Measurements from ENCODE around the gene COA4. TPM values are rescaled to one million over a fixed set of nuclear protein-coding genes. Genes with fewer than 3 reads are reported as not detected.

COA4 gene
- total RNA-seq (2014; rRNA removed), result 346 and 367 TPM in 2 replicates
- Bru-seq, nascent RNA, result percentile 95 among the genes with signal in this experiment
- BruChase-seq, experiment 1, labeled RNA remaining after a 6-hour chase, result percentile 96 among the genes with signal in this experiment
- percentile 92 among the genes with signal in this experiment for BruChase-seq, experiment 2, labeled RNA remaining after a 2-hour chase
- long read RNA-seq, transcript COA4-201 (2 exons, 960 nt), result major isoform, 23 of 48 reads
- long read RNA-seq, partial matches to known transcripts, result 0 of 48 reads
- long read RNA-seq, other reads (novel, unspliced or antisense), result 25 of 48 reads

DNA sequence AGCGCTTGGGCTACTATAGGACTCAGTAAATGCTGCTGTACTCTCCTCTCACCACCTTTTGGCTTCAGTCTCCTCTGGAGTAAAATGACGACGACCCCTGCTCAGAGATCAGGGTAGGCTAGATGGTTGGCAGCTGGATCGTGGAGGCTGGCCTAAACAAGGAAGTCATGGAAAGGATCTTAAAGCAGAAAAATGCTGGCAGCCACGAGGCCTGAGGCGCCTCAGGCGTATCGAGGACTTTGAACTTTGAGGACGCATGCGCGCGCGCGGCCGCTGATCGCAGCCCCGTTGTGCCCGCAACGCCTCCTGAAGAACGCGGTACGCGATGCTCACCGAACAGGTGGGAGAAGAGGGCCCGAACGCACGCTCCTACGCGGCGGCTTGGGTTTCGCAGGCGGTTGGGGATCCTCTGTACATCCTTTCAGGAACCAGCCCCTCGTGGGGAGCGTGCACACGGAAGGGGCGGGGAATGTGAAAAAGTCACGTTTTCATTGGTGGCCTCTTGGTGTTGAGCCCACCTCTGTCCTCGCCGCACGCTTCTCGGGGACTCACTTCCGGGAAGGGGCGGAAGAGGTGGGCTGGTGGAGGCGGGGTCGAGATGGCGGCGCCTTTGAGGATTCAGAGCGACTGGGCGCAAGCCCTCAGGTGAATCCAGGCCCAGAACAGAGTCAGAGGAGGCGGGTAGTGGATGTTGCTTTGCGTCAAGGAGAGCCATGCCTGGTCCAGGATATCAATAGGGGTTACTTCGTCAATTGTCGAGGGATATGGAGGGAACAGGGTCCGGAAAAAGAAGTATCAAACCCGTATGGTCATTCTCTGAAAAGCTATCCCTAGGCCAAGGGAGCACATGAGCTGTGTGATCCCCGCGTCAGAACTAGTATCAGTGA, at the start of gene COA4, which contains the start of gene PAAF1:
COA4 (minus strand) TSS at position 423 of the 887 bp plus-strand sequence. CDS start 3,468 bp downstream, outside the sequence.
PAAF1 (plus strand) TSS at position 576 of the 887 bp plus-strand sequence; CDS start at position 599, 23 bp downstream.
- H3K9me3 ChIP-seq (ENCODE audit: low read length), result no peaks in the 10 kb centered on the region
- DNase-seq, result peak; percentile 99
- peak within 1 kb of the TSS; percentile 97 for H3K4me2 ChIP-seq (ENCODE audit: low read length)
- no peak for TF ChIP-seq CTCF (conservative IDR thresholded peaks at IDR 0.05; ENCODE audit: low read depth, low read length)
- TF ChIP-seq EZH2 (IDR thresholded peaks at IDR 0.05; ENCODE audit: low read length, unreplicated experiment), result no peak
- no peak for TF ChIP-seq EZH2phosphoT487 (IDR thresholded peaks at IDR 0.05; ENCODE audit: borderline replicate concordance, low read length)
- POLR2A ChIA-PET (ENCODE audit: unreplicated experiment), result interaction anchor here (0.6 kb wide), 1 partner anchor 106 kb away, joined by 3 read pairs; the partner anchor contains the start of gene UCP2
- H3K9me2 ChIP-seq (replicated peaks; ENCODE audit: low read length), result no peaks in the 10 kb centered on the region
- peak within 1 kb of the TSS; percentile 93 for H3K27ac ChIP-seq (ENCODE audit: low read length)
- H3K9ac ChIP-seq (ENCODE audit: low read length), result peak within 1 kb of the TSS; percentile 97
- no peaks in the 10 kb centered on the region for H4K20me1 ChIP-seq (ENCODE audit: low read length)
- H3K27me3 ChIP-seq (ENCODE audit: low read length), result no peaks in the 10 kb centered on the region
- intact Hi-C loops (cut with micrococcal nuclease), result loop anchor here (2.0 kb wide), 1 partner anchor 98 kb away; no protein-coding TSS in a partner anchor
- H3K36me3 ChIP-seq (ENCODE audit: low read depth, low read length), result peaks cover 28% of the 10 kb centered on the region; the same call in 1 of the 2 replicates
- ATAC-seq, result peak; percentile 97
- H3K4me3 ChIP-seq (ENCODE audit: low read length), result peak within 1 kb of the TSS; percentile 95
- peaks cover 19% of the 10 kb centered on the region for H3K4me1 ChIP-seq (ENCODE audit: insufficient read depth, low read length)
- H3K79me2 ChIP-seq (ENCODE audit: low read length), result peaks cover 51% of the 10 kb centered on the region
- CTCF ChIA-PET, result no interaction called here
- H2AFZ ChIP-seq (ENCODE audit: low read length), result peak within 1 kb of the TSS; percentile 84
- TSS peak; percentile 74 for BruUV-seq (replicated peaks)
- H3F3A ChIP-seq (ENCODE audit: low read length, unreplicated experiment), result no peaks in the 10 kb centered on the region

- H3K9me2 ChIP-seq (replicated peaks; ENCODE audit: low read length), result no peaks in the 10 kb centered on the region
- intact Hi-C loops (cut with micrococcal nuclease), result no loop called here
- ATAC-seq (no peak), DNase-seq (no peak)
- peaks cover 10% of the 10 kb centered on the region; the same call in 1 of the 2 replicates for H3K36me3 ChIP-seq (ENCODE audit: low read depth, low read length)
- no peaks in the 10 kb centered on the region for H4K20me1 ChIP-seq (ENCODE audit: low read length)
- TF ChIP-seq EZH2phosphoT487 (IDR thresholded peaks at IDR 0.05; ENCODE audit: borderline replicate concordance, low read length) (no peak), EZH2 (IDR thresholded peaks at IDR 0.05; ENCODE audit: low read length, unreplicated experiment) (no peak), CTCF (conservative IDR thresholded peaks at IDR 0.05; ENCODE audit: low read depth, low read length) (no peak)
- no peaks in the 10 kb centered on the region for H3K27me3 ChIP-seq (ENCODE audit: low read length)
- no peaks in the 10 kb centered on the region for H3K79me2 ChIP-seq (ENCODE audit: low read length)
- H3F3A ChIP-seq (ENCODE audit: low read length, unreplicated experiment), result peaks cover 3% of the 10 kb centered on the region
- no peak overlapping the region for H3K4me3 ChIP-seq (ENCODE audit: low read length)
- H3K27ac ChIP-seq (ENCODE audit: low read length), result no peak overlapping the region
- POLR2A ChIA-PET (ENCODE audit: unreplicated experiment), result interaction anchor here (0.6 kb wide), 1 partner anchor 43 kb away, joined by 4 read pairs; no protein-coding TSS in a partner anchor
- H3K4me1 ChIP-seq (ENCODE audit: insufficient read depth, low read length), result peaks cover 3% of the 10 kb centered on the region; the same call in 1 of the 2 replicates
- BruUV-seq (replicated peaks), result no TSS peak
- H2AFZ ChIP-seq (ENCODE audit: low read length), result no peak overlapping the region
- H3K9me3 ChIP-seq (ENCODE audit: low read length), result no peaks in the 10 kb centered on the region
- H3K9ac ChIP-seq (ENCODE audit: low read length), result no peak overlapping the region
- H3K4me2 ChIP-seq (ENCODE audit: low read length), result no peak overlapping the region
- CTCF ChIA-PET, result no interaction called here
Measured at GRCh38 chr11:73921180-73921579, 44.5 kb upstream of the COA4 start.

All from PC-3 (cell line).